ENCODE measurements around the gene KCNK10.

DNA sequence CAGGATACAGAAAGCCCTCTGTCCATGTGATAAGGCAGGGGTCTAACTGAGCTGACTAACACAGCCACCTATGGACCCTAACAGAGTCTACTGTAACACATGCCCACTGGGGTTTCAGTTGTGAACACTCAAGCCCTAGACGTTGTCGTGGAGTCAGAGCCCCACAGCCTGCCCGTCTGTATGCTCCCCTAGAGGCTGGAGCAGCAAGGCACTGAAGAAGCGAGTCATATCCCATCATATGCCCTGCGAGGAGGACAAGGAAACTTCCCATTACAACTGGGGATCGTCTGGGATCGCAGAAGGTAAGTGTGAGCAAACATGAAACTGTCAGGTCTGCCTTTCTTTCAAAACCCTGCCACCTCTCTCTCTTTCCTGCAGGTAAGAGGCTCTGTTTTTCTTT is 180.1 kb downstream of the KCNK10 start:
- TF ChIP-seq, protein P1, sequence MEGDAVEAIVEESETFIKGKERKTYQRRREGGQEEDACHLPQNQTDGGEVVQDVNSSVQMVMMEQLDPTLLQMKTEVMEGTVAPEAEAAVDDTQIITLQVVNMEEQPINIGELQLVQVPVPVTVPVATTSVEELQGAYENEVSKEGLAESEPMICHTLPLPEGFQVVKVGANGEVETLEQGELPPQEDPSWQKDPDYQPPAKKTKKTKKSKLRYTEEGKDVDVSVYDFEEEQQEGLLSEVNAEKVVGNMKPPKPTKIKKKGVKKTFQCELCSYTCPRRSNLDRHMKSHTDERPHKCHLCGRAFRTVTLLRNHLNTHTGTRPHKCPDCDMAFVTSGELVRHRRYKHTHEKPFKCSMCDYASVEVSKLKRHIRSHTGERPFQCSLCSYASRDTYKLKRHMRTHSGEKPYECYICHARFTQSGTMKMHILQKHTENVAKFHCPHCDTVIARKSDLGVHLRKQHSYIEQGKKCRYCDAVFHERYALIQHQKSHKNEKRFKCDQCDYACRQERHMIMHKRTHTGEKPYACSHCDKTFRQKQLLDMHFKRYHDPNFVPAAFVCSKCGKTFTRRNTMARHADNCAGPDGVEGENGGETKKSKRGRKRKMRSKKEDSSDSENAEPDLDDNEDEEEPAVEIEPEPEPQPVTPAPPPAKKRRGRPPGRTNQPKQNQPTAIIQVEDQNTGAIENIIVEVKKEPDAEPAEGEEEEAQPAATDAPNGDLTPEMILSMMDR (IDR thresholded peaks at IDR 0.05) = no peak
- TF ChIP-seq POLR2A (IDR thresholded peaks at IDR 0.05) = no peak

Measured in lower leg skin (tissue), 3 donors.